ENCODE measurements around the gene PSD2.

Gene PSD2

DNA sequence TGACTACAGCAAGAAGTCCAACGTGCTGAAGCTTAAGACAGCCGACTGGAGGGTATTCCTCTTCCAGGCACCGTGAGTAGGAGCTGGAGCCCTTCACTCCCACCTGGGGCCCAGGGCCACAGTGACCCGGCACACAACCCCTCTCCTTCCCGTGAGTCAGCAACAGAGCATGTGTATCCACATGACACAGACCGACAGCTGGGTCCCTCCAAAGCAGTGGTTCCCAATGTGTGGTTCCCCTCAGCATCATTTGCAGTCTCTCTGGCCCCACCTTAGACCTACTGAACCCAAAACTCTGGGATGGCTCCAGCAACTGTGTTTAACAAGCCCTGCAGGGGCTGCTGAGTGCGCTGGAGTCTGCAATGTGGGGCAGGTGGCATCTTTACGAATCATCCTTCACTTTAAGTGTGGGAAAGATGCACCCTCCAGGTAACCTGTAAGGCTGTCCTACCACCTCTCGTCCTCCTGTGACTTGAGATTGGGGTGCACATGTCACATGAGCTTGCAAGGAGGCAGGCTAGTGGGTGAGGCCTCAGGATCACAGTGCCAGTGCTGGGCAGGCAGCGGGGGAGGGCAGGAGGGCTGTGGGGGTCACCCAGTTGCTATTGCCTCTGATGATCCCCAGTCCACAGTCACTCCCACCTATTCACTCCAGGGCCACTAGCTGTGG lies 42.2 kb downstream of the PSD2 start:
- no peak for TF ChIP-seq CTCF (IDR thresholded peaks at IDR 0.05; ENCODE audit: low read depth, low read length, missing control alignments)
- H3K4me3 ChIP-seq (ENCODE audit: low read depth, low read length) = no peak overlapping the region
- DNase-seq (ENCODE audit: low read depth) = no peak

- no peak for DNase-seq (ENCODE audit: low read depth)
- H3K4me3 ChIP-seq (ENCODE audit: low read depth, low read length) = no peak overlapping the region
- no peak for TF ChIP-seq CTCF (IDR thresholded peaks at IDR 0.05; ENCODE audit: low read depth, low read length, missing control alignments)
Measured at GRCh38 chr5:139838381-139839197, 43.0 kb downstream of the PSD2 start.

GRCh38 chr5:139839232-139839815 lies 43.7 kb downstream of the PSD2 start:
- DNase-seq (ENCODE audit: low read depth) = no peak

DNA sequence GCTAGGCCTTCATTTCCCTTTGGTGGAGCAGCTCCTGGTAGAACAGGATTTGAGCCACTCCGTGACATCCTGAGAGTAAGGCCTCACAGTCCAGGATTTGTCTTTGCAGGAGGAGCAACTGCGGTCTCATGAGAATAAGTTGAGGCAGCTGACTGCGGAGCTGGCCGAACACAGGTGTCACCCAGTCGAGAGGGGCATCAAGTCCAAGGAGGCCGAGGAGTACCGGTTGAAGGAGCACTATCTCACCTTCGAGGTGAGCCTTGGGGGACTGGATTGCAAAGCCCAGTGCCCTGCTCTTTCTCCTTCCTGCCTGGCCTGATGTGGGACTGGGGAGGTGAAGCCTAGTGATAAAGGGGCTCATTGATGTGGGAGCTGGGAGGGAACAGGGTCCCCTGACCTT lies 44.3 kb downstream of the PSD2 start:
- TF ChIP-seq CTCF (IDR thresholded peaks at IDR 0.05; ENCODE audit: low read depth, low read length, missing control alignments) = no peak
- H3K4me3 ChIP-seq (ENCODE audit: low read depth, low read length) = no peak overlapping the region
- no peak for DNase-seq (ENCODE audit: low read depth)

More at GRCh38 chr5:139839232-139839815, 43.7 kb downstream of the PSD2 start:
- no peak overlapping the region for H3K4me3 ChIP-seq (ENCODE audit: low read depth, low read length)
- no peak for TF ChIP-seq CTCF (IDR thresholded peaks at IDR 0.05; ENCODE audit: low read depth, low read length, missing control alignments)

DNA sequence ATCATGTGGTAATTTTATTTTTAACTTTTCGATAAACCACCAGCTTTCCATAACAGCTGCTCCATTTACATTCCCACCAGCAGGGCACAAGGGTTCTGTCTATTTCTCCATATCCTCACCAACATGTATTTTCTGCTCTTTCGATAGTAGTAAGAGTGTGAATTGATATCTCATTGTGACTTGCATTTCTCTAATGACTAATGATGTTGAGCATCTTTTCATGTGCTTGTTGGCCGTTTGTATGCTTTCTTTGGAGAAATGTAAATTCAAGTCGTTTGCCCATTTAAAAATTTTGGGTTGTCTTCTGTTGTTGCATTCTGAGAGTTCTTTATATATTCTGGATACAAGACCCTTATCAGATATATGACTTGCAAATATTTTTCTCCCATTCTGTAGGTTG lies 45.9 kb downstream of the PSD2 start:
- no peak for TF ChIP-seq CTCF (IDR thresholded peaks at IDR 0.05; ENCODE audit: low read depth, low read length, missing control alignments)
- no peak for DNase-seq (ENCODE audit: low read depth)
- H3K4me3 ChIP-seq (ENCODE audit: low read depth, low read length) = no peak overlapping the region

DNA sequence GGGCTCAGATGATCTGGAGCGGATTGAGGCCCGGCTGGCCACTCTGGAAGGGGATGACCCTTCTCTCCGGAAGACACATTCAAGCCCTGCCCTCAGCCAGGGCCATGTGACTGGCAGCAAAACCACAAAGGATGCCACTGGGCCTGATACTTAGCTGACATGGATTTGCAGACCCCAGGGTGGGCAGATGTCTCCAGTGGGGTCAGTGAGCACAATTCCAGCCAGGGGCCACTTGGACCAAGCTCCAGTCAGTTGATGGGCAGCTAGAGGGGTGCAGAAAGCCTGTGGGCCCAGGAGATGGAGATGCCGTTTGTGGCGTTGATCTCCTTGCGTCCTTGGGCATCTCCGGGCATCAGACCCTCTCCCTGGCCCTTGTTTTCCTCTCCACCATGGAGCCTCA lies 46.7 kb downstream of the PSD2 start:
- no peak overlapping the region for H3K4me3 ChIP-seq (ENCODE audit: low read depth, low read length)
- DNase-seq (ENCODE audit: low read depth) = no peak
- TF ChIP-seq CTCF (IDR thresholded peaks at IDR 0.05; ENCODE audit: low read depth, low read length, missing control alignments) = no peak

All from GM12864 (cell line).